ENCODE data around the gene PCBP3. TPM values are rescaled to one million over a fixed set of nuclear protein-coding genes. Genes with fewer than 3 reads are reported as not detected.

The PCBP3 gene
- polyA plus RNA-seq, 1 donor (not counting 4 experiments of a cell fraction or from before 2014, with no cell fraction given) = 0.25 TPM

- H3K79me2 ChIP-seq (ENCODE audit: control insufficient read depth, insufficient read depth, low read length) = no peaks in the 10 kb centered on the region
- TF ChIP-seq EZH2 (IDR thresholded peaks at IDR 0.05; ENCODE audit: low read length) = no peak
- TF ChIP-seq CTCF (optimal IDR thresholded peaks at IDR 0.05 in 1 of 3, IDR thresholded peaks at IDR 0.05 in 1 of 3, conservative IDR thresholded peaks at IDR 0.05 in 1 of 3; ENCODE audit: extremely low read depth in 1 of 3, insufficient read depth in 2 of 3, low read length in 3 of 3) = no peak
- H4K20me1 ChIP-seq (ENCODE audit: control insufficient read depth, extremely low read depth, insufficient read depth, low read length) = no peaks in the 10 kb centered on the region
Observed at GRCh38 chr21:45902292-45902995, 258.9 kb downstream of the PCBP3 start.

GRCh38 chr21:45905196-45905595, 261.7 kb downstream of the PCBP3 start:
- FAIRE-seq (no peak), DNase-seq (ENCODE audit: low read depth, low spot score) (no peak)
- Histone ChIP-seq H3K36me3 (ENCODE audit: control insufficient read depth in 2 of 2, extremely low read depth in 1 of 2, insufficient read depth in 2 of 2, low read length in 2 of 2) (no peaks in the 10 kb centered on the region), H3K79me2 (ENCODE audit: control insufficient read depth, insufficient read depth, low read length) (no peaks in the 10 kb centered on the region), H4K20me1 (ENCODE audit: control insufficient read depth, extremely low read depth, insufficient read depth, low read length) (no peaks in the 10 kb centered on the region), H3K9me3 (ENCODE audit: control insufficient read depth, low read depth, low read length) (no peaks in the 10 kb centered on the region), H3K9me1 (ENCODE audit: control insufficient read depth, extremely low read depth, insufficient read depth, low read length) (no peaks in the 10 kb centered on the region), H3K9ac (ENCODE audit: control insufficient read depth, extremely low read depth, insufficient read depth, low read length) (no peak overlapping the region), H3K4me3 (ENCODE audit: control insufficient read depth in 2 of 3, extremely low read depth in 1 of 3, insufficient read depth in 2 of 3, low read depth in 1 of 3, low read length in 3 of 3) (no peak overlapping the region), H3K27me3 (ENCODE audit: control insufficient read depth, extremely low read depth, insufficient read depth, low read length) (peaks cover 7% of the 10 kb centered on the region), H3K27ac (ENCODE audit: control insufficient read depth, insufficient read depth, low read length) (no peak overlapping the region), H3K4me1 (ENCODE audit: control insufficient read depth, extremely low read depth, insufficient read depth, low read length) (no peaks in the 10 kb centered on the region), H2AFZ (ENCODE audit: control insufficient read depth, low read length) (no peak overlapping the region), H3K4me2 (ENCODE audit: control insufficient read depth, extremely low read depth, insufficient read depth, low read depth, low read length) (no peak overlapping the region)
- dilution Hi-C loops (cut with MboI; ENCODE audit: extremely low pct_ligation_motif_present, low sequenced_read_pairs) = no loop called here
- no peak for TF ChIP-seq CTCF (optimal IDR thresholded peaks at IDR 0.05 in 1 of 3, IDR thresholded peaks at IDR 0.05 in 1 of 3, conservative IDR thresholded peaks at IDR 0.05 in 1 of 3; ENCODE audit: extremely low read depth in 1 of 3, insufficient read depth in 2 of 3, low read length in 3 of 3)
- no peak for TF ChIP-seq EZH2 (IDR thresholded peaks at IDR 0.05; ENCODE audit: low read length)

More at GRCh38 chr21:45902292-45902995, 258.9 kb downstream of the PCBP3 start:
- no peak overlapping the region for H3K27ac ChIP-seq (ENCODE audit: control insufficient read depth, insufficient read depth, low read length)
- no peaks in the 10 kb centered on the region for H3K4me1 ChIP-seq (ENCODE audit: control insufficient read depth, extremely low read depth, insufficient read depth, low read length)
- dilution Hi-C loops (cut with MboI; ENCODE audit: extremely low pct_ligation_motif_present, low sequenced_read_pairs) = no loop called here
- no peak overlapping the region for H2AFZ ChIP-seq (ENCODE audit: control insufficient read depth, low read length)
- H3K36me3 ChIP-seq (ENCODE audit: control insufficient read depth in 2 of 2, extremely low read depth in 1 of 2, insufficient read depth in 2 of 2, low read length in 2 of 2) = no peaks in the 10 kb centered on the region
- H3K27me3 ChIP-seq (ENCODE audit: control insufficient read depth, extremely low read depth, insufficient read depth, low read length) = peaks cover 22% of the 10 kb centered on the region
- H3K9me3 ChIP-seq (ENCODE audit: control insufficient read depth, low read depth, low read length) = no peaks in the 10 kb centered on the region
- no peaks in the 10 kb centered on the region for H3K9me1 ChIP-seq (ENCODE audit: control insufficient read depth, extremely low read depth, insufficient read depth, low read length)
- H3K9ac ChIP-seq (ENCODE audit: control insufficient read depth, extremely low read depth, insufficient read depth, low read length) = no peak overlapping the region
- no peak overlapping the region for H3K4me3 ChIP-seq (ENCODE audit: control insufficient read depth in 2 of 3, extremely low read depth in 1 of 3, insufficient read depth in 2 of 3, low read depth in 1 of 3, low read length in 3 of 3)
- FAIRE-seq (no peak), DNase-seq (ENCODE audit: low read depth, low spot score) (no peak)
- H3K4me2 ChIP-seq (ENCODE audit: control insufficient read depth, extremely low read depth, insufficient read depth, low read depth, low read length) = no peak overlapping the region
